ENCODE results near the gene GP1BB. TPM values are rescaled to one million over a fixed set of nuclear protein-coding genes. Genes with fewer than 3 reads are reported as not detected.

Gene GP1BB
- total RNA-seq, 1 donor, result 2.1 TPM

DNA sequence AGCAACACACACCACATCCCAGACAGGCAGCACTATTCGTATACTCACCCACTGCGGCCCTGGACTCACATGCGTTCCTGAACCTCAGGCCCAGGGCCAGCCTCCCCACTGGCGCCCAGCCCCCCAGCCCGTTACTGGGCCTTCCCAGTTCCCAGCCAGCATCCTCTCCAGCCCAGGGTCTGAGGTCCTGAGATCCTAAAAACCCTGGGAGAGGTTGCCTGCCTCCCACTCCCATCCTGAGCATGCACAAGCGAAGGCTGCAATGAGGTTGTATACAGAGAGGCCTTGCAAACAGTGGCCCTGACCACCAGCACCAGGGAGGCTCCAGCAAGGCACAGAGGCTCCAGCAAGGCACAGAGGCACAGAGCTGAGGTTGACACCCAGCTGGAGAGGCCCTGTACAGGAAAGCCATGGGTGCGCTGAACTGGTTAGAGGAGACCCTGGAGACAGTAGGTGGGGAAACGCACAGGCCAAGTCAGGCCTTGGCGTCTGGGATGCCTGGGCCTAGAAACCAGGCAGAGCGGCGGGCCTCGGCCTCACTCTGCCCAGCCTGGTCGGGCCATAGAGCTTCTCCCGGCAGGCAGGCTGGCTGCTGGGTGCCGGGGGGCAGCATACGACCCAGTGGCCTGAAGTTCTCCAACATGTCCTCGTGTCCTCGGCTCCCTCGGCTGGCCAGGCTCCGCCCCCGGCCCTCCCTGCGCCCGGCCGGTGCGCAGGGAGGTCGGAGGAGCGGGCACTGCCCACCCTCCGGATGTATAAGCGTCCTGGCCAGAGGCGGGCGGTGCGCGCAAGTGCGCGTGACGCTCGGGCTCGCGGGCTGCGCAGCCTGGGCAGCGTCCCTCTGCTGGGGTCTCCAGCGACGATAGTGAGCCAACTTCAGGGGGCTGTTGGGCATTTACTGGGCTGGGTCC, 34.9 kb downstream of the GP1BB start:
- TF ChIP-seq, protein P1, sequence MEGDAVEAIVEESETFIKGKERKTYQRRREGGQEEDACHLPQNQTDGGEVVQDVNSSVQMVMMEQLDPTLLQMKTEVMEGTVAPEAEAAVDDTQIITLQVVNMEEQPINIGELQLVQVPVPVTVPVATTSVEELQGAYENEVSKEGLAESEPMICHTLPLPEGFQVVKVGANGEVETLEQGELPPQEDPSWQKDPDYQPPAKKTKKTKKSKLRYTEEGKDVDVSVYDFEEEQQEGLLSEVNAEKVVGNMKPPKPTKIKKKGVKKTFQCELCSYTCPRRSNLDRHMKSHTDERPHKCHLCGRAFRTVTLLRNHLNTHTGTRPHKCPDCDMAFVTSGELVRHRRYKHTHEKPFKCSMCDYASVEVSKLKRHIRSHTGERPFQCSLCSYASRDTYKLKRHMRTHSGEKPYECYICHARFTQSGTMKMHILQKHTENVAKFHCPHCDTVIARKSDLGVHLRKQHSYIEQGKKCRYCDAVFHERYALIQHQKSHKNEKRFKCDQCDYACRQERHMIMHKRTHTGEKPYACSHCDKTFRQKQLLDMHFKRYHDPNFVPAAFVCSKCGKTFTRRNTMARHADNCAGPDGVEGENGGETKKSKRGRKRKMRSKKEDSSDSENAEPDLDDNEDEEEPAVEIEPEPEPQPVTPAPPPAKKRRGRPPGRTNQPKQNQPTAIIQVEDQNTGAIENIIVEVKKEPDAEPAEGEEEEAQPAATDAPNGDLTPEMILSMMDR (IDR thresholded peaks at IDR 0.05; ENCODE audit: insufficient read depth, low read length), result no peak
- no peak for DNase-seq (ENCODE audit: low read depth)
- H3K4me3 ChIP-seq (ENCODE audit: low read depth, low read length), result no peak overlapping the region

DNA sequence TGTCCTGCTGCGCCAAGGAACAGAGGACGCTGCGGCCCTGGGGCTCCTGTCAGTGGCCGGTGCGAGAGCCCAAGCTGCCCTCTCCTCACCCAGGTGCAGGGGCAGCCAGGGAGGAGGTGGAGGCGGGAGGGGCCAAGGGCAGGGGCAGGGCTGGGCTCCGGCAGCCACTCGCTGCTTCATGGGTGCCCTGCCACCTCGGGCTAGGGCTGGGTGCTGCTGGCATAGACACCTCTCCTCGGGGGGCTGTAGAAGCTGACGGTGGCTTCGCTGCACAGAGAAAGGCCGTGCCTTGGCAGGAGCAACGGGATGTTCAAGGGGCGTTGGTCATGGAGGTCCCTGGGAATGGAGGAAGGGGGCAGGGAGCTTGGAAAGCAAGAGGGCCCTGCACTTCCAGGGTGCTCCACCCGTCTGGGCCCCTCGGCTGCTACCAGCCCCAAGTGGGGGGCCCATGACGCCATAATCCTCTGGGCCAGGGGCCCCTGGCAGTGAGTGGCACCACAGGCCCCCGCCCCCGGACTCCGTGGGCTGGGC, 35.6 kb downstream of the GP1BB start:
- TF ChIP-seq, protein P1 (IDR thresholded peaks at IDR 0.05; ENCODE audit: insufficient read depth, low read length), result no peak
- H3K4me3 ChIP-seq (ENCODE audit: low read depth, low read length), result no peak overlapping the region
- DNase-seq (ENCODE audit: low read depth), result no peak

DNA sequence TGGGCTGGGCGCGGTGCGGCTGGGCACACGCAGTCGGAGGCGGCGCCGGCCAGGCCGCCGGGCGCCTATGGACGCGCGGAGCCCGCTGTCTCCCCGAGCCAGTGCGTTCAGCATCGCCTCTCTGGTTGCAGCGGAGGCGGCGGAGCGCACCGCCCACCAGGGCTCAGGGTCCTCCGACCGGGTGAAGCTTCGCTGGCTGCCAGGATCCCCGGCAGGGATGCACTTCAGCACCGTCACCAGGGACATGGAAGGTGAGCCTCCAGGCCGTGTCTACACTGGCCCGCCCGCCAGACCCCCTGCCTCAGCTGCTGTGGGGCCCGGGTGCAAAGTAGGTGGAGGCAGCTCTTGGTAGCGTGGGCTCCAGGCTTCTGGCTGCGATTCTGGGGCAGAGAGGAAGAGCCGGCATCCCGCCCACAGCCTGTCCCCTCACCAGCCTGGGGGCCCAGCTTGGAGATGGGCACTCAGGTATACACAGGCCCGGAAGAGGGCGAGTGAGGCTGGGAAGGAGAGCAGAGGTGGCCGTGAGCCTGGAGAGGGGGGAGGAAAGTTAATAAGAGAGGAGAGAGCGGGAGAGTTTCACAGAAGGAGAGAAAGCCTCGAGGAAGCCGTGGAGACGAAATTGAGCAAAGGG, 36.2 kb downstream of the GP1BB start:
- no peak for DNase-seq (ENCODE audit: low read depth)
- H3K4me3 ChIP-seq (ENCODE audit: low read depth, low read length), result no peak overlapping the region
- TF ChIP-seq, protein P1 (IDR thresholded peaks at IDR 0.05; ENCODE audit: insufficient read depth, low read length), result no peak

DNA sequence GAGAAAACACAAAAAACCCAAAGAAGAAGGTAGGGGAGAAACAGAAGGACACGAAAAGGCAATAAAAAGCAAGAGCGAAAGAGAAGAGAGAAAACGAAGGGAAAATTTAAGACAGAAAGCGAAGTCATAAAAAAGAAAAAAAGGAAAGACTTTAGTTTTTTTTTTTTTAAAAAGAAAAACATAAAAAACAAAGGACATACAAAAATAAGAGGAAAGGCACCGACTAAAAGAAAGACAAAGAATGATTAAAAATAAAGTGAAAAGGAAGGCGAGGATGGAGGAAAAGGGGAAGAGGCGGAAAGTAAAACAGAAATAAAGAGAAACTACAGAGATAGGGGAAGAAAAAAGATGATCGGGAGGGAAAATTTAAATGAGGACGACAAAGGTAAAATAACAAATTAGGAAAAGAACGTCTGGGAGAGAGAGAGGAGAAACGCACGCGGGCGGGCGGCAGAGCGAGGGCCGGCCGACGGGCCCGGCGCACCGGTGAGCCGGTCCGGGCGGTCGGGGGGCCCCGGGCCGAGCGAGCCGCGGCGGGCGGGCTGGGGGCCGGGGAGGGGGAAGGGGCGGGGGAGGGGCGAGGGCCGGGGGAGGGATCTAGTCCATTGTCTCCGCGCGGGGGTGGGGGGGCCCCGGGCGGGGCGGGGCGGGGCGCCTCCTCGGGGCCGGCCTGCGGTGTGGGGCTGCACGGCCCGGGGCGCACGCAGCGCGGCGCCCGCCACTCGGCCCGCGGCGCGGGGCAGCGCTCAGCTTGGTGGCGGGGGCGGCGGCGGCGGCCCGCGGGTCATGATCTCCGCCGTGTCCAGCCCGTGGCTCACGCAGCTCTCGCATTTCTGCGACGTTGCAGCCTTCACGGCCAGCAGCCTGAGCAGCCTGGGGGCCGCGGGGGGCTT, 37.0 kb downstream of the GP1BB start, which contains the start of gene TBX1:
TBX1 (plus strand) TSS at position 721 of the 893 bp plus-strand sequence; CDS start at position 787, 66 bp downstream.
- H3K4me3 ChIP-seq (ENCODE audit: low read depth, low read length), result peak within 1 kb of the TSS; percentile 50
- TF ChIP-seq, protein P1 (IDR thresholded peaks at IDR 0.05; ENCODE audit: insufficient read depth, low read length), result no peak
- no peak for DNase-seq (ENCODE audit: low read depth)

DNA sequence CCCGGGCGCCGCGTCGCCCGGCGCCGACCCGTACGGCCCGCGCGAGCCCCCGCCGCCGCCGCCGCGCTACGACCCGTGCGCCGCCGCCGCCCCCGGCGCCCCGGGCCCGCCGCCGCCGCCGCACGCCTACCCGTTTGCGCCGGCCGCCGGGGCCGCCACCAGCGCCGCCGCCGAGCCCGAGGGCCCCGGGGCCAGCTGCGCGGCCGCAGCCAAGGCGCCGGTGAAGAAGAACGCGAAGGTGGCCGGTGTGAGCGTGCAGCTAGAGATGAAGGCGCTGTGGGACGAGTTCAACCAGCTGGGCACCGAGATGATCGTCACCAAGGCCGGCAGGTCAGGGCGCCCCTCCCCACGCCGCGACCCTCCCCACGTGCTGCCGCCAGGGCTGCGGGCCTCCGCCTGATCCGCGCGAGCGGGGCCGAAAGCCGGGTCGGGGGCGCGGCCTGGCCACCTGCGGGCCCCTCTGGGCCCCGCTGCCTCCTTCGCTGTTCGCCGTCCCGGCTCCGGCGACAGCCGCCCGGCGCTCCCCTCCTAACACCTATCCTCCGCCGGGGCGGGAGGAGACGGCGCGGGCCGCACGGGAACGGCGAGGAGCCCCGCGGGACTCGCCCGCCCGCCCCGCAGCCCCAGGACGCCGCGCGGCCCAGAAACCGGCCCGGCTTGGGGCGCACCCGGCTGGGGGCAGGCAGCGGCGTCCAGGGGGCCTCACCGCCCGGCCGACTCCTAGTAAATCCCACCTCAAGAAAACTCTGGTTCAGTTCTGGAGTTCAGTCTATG, 37.8 kb downstream of the GP1BB start:
- H3K4me3 ChIP-seq (ENCODE audit: low read depth, low read length), result peak overlapping the region; percentile 50
- DNase-seq (ENCODE audit: low read depth), result no peak
- TF ChIP-seq, protein P1 (IDR thresholded peaks at IDR 0.05; ENCODE audit: insufficient read depth, low read length), result no peak

All from fibroblast of the aortic adventitia (primary cell).